ENCODE data around the gene LPO. TPM values are rescaled to one million over a fixed set of nuclear protein-coding genes. Genes with fewer than 3 reads are reported as not detected.

The LPO gene
- total RNA-seq: under 1 TPM; 0.16 to 0.19 TPM

DNA sequence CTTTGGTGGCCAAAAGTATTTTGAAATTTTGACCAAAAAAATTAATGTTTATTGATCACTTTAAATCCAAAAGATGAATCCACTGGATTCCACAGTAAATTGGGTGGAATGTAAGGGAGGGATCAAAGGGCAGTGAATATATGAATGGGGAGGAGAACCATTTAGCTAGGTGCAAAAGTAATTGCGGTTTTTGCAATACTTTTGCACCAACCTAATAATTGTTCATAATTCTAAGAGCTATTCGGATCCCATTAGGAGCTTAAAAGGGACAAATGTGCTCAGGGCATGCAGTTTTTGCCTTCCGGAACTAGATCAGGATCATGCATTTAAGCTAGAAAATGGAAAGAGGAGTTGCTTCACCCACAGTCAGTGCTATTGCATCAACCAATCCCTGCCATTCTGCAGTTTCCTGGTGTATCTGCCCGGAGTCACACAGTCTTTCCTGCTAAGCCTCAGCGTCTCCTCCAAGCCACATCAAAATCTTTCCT is at the start of gene LPO:
Gene LPO, plus strand, starts transcription at position 438 of the 488 bp plus-strand sequence. CDS start 4,396 bp downstream, outside the sequence.
- no peak within 1 kb of the TSS for H3K27ac Mint-ChIP-seq
- no peaks in the 10 kb centered on the region for H3K36me3 Mint-ChIP-seq
- DNase-seq (ENCODE audit: low spot score in 2 of 2) (no peak), ATAC-seq (no peak)
- no peaks in the 10 kb centered on the region for H3K9me3 Mint-ChIP-seq

DNA sequence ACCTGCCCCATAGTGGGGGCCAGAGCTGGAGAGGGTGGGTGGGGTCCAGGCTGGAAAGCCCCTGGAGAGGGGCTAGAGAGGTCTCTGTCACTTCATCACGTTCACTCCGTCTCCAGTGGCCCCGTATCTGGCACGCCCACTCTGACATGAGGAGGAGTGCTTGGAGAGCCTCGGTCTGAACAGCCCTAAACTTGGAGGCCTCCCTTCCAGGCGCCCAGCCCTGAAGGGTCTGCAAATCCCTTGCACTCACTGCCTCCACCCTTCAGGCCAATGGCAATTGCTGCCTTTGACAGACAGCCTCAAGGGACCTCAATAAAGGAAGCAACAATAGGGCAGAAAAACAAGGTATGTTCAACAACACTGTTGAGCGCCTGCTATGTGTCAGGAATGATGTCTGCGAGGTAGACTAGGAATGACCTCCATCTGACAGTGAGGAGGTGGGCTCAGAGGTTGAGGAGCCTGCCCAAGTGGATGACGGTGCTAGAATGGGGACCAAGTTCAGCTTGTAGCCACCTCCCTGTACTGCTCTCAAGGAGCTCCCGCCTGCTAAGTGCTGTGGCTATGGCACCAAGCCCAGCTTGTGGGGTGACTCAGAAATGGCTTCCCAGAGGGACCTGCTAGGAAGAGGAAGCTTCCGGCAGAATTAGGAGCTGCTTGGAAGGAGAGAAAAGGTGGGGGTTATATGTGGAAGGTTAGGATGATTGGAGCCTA is 48.8 kb upstream of the LPO start:
- DNase-seq (ENCODE audit: low spot score in 2 of 2): no peak
- no peak for ATAC-seq
- Mint-ChIP-seq H3K27ac (no peak overlapping the region), H3K36me3 (no peaks in the 10 kb centered on the region), H3K9me3 (no peaks in the 10 kb centered on the region)

DNA sequence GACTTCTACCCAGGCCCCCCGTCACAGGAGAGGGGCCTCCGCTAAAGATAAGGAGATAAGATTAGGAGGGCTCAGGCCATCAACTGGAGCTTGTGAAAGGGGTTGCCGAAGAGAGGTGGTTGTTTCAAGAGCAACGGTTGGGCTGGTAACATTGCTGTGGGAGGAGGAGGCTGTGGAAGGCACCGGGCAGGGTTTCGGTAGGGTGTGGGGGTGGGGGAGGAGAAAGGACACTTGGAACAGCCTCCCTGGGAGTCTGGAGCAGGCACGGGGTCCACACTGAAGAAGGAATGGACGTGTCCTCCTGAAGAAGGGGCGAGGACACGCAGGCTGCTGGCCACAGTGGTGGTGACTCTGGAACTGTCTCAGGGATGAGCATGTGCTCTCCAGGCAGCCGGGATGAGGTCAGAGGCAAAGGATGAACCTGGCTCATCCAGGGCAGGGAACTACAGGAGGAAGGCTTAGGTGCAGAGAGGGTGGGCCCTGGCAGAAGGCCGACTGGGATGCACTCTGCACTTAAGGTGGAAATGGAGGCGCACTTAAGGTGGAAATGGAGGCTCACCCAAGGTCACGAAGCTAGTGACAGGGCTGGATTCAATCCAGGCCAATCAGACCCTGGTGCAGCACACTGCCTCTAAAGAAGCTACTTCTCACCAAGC is 47.0 kb upstream of the LPO start:
- no peak overlapping the region for H3K27ac Mint-ChIP-seq
- DNase-seq (ENCODE audit: low spot score in 2 of 2): no peak
- no peaks in the 10 kb centered on the region for H3K36me3 Mint-ChIP-seq
- ATAC-seq: no peak
- no peaks in the 10 kb centered on the region for H3K9me3 Mint-ChIP-seq

DNA sequence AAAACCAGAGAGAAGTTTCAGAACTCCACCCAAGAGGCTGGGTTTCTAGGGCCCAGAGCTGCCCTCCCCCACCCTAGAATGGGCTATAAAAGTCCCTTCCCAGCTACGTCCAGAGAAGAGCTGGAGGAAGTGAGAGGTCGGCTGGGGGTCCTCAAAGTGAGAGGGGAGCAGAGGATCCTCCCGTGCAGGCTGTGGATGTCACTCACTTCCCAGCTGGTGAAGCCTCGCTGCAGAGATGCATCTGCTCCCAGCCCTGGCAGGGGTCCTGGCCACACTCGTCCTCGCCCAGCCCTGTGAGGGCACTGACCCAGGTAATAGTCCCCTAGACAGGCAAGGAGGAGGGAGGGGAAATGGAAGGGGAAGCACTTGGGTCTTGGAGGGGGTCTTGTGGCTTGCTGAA is 45.8 kb upstream of the LPO start, which contains the start of gene EPX:
Gene EPX, plus strand, starts transcription at position 115 of the 400 bp plus-strand sequence. Its CDS starts 121 bp downstream, at position 236.
- DNase-seq (ENCODE audit: low spot score in 2 of 2): no peak
- ATAC-seq: no peak
- H3K36me3 Mint-ChIP-seq: no peaks in the 10 kb centered on the region
- no peaks in the 10 kb centered on the region for H3K9me3 Mint-ChIP-seq
- H3K27ac Mint-ChIP-seq: no peak within 1 kb of the TSS

DNA sequence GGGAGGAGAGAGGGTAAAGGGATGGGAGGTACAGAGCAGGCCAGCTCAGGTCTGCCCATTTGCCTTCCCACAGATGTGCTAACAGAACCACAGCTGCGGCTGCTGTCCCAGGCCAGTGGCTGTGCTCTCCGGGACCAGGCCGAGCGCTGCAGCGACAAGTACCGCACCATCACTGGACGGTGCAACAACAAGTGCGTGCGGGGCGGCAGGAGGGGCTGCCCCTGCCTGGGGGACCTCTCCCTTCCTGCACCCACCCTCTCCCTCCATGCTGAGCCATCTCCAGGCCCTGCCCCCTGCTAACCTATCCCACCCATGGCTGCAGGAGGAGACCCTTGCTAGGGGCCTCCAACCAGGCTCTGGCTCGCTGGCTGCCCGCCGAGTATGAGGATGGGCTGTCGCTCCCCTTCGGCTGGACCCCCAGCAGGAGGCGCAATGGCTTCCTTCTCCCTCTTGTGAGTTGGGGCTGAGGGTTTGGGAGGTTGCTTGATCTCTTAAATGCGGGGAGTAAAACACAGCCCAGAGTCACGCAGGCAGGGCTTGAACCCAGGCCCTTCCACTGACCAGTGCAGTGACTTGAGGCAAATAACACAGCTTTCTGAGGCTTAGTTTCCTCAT is 44.6 kb upstream of the LPO start:
- DNase-seq (ENCODE audit: low spot score in 2 of 2) (no peak), ATAC-seq (no peak)
- Mint-ChIP-seq H3K36me3 (no peaks in the 10 kb centered on the region), H3K9me3 (no peaks in the 10 kb centered on the region), H3K27ac (no peak overlapping the region)

DNA sequence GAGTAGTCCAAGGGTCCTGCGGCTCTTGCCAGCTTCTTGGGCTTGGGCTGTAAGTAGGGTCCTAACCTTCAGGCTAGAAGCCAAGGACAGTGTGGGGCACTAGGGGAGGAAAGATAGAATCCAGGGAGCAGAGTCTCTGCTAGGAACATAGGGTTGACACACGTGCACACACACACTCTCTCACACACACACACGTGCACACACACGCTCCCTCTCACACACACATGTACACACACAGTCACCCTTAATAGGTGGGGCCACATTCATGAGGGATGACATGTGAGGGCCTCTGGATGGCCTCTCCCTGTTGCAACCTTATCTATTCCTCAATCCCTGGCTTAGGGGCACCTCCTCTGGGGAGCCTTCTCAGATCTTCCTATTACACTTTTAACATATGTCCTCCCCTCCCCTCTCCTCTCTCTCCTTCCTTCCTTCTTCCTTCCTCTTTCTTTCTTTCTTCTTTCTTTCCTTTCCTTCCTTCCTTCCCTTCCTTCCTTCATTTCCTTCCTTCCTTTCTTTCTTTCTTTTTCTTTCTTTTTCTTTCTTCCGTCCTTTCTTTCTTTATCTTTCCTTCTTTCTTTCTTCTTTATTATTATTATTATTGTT is 42.8 kb upstream of the LPO start:
- Mint-ChIP-seq H3K36me3 (no peaks in the 10 kb centered on the region), H3K27ac (peak overlapping the region in 1 of 2 donors; percentile 86), H3K9me3 (no peaks in the 10 kb centered on the region)
- ATAC-seq: no peak
- DNase-seq (ENCODE audit: low spot score in 2 of 2): no peak

DNA sequence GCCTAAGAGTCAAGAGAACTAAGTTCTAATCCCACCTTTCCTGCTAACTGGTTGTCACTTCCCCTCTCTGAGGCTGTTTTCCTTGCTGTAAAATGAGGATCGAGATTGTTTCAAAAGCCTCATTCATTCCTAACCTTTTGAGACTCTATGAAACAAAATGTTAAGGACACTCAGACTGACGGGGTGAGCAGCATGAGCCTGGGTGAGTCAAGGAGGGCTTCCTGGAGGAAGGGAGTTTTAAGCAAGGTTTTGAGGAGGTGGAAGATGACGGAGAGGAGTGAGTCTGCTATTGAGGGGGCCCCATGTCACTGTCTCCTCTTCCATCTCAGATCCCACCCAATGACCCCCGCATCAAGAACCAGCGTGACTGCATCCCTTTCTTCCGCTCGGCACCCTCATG is 41.8 kb upstream of the LPO start:
- no peak overlapping the region for H3K27ac Mint-ChIP-seq
- DNase-seq (ENCODE audit: low spot score in 2 of 2) (no peak), ATAC-seq (no peak)
- H3K36me3 Mint-ChIP-seq: no peaks in the 10 kb centered on the region
- H3K9me3 Mint-ChIP-seq: no peaks in the 10 kb centered on the region

DNA sequence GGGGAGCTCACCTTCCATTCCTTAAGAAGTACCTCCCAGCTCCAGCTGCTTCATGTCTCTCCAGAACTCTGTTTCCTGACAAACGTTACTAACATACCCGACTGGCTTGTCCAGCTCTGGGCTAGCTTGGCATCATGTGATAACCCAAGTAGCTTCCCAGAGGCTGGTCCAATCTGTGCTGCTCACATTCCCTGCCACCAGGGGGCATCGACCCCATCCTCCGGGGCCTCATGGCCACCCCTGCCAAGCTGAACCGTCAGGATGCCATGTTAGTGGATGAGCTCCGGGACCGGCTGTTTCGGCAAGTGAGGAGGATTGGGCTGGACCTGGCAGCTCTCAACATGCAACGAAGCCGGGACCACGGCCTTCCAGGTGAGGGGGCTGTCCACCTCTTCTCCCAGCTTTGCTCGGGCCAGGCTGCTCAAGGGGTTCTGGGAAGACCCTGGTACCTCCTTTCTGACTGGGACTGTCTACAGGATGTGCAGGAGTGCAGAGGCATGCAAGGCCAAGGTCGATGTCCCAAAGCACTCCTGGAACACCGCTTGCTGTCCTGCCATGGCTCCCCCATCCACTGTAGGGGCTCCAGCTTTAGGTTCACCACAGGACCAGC is 38.3 kb upstream of the LPO start:
- no peaks in the 10 kb centered on the region for H3K9me3 Mint-ChIP-seq
- H3K36me3 Mint-ChIP-seq: no peaks in the 10 kb centered on the region
- ATAC-seq (peak; percentile 77 to 85), DNase-seq (ENCODE audit: low spot score in 2 of 2) (peak in 1 of 2 donors; percentile 65)
- no peak overlapping the region for H3K27ac Mint-ChIP-seq

DNA sequence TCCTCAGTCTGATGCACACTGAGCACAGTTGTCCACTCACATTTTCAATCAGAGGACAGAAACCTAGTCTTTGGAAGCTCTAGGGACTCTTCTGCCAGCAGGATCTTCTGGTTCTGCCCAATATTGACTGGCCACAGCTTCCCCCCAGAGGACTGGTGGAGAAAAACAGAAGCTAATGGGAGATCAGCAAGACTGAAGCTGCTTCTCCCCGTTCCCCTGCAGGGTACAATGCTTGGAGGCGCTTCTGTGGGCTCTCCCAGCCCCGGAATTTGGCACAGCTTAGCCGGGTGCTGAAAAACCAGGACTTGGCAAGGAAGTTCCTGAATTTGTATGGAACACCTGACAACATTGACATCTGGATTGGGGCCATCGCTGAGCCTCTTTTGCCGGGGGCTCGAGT is 35.5 kb upstream of the LPO start:
- Mint-ChIP-seq H3K27ac (no peak overlapping the region), H3K36me3 (no peaks in the 10 kb centered on the region)

DNA sequence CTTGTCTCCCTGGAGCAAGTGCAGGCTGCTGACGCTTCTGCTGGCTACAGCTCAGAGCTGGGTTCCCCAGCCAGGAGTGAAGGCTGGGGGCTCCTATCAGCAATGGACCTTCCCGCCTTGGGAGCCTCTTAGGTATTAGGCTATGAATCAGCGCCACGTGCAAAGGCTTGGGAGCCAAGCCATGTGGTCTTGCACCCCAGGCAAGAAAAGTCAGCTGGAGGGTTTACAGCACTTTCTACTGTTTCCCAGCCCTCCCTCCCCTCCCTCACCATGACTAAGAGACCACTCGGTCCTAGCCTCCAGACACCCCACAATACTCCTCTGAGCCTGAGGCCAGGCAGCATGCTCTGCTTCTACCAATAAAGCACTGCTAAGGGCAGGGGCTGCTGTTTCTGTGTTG is 33.6 kb upstream of the LPO start:
- H3K27ac Mint-ChIP-seq: no peak overlapping the region
- ATAC-seq (no peak), DNase-seq (ENCODE audit: low spot score in 2 of 2) (no peak)
- no peaks in the 10 kb centered on the region for H3K36me3 Mint-ChIP-seq
- H3K9me3 Mint-ChIP-seq: no peaks in the 10 kb centered on the region

More for the DNA sequence above, 35.5 kb upstream of the LPO start:
- H3K9me3 Mint-ChIP-seq: no peaks in the 10 kb centered on the region
- DNase-seq (ENCODE audit: low spot score in 2 of 2): no peak
- no peak for ATAC-seq

DNA sequence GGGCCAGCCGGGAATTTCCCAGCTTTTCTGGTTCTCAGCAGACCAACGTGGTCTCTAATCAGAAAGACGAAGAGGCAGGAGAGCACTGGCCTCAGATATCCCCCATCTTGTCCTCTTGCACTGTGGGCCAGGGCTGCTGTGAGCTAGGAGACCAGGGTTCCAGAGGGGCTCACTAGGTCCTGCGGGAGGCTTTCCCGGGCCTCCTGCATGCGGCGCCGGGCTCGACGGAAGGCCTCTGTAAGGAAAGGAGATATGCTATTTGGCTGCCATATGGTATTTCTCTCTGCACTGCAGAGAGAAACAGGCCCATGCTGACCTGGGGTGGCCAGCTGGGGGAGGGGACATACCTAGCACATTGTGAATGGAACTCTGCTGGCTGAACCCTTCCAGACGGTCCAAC is 32.4 kb upstream of the LPO start:
- Mint-ChIP-seq H3K27ac (no peak overlapping the region), H3K9me3 (no peaks in the 10 kb centered on the region), H3K36me3 (no peaks in the 10 kb centered on the region)
- ATAC-seq (no peak), DNase-seq (ENCODE audit: low spot score in 2 of 2) (no peak)

DNA sequence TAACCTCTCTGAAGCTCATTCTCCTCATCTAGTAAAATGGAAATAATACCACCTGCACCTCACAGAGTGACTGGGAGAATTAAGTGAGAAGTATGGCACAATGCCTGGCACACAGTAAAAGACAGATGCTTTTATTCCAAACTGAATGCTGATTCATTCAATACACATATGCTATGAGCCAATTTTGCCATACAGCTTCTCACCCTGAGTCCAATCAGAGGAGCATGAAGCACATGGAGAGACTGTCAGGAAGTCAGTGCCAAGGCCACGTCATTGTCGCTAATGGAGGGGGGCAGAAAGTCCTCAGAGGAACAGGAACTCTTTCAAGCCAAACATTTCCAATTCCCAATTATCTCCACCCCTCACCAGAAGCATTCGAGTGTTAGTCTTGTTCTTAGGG is 30.9 kb upstream of the LPO start:
- DNase-seq (ENCODE audit: low spot score in 2 of 2): no peak
- H3K36me3 Mint-ChIP-seq: no peaks in the 10 kb centered on the region
- H3K9me3 Mint-ChIP-seq: no peaks in the 10 kb centered on the region
- H3K27ac Mint-ChIP-seq: no peak overlapping the region
- no peak for ATAC-seq

DNA sequence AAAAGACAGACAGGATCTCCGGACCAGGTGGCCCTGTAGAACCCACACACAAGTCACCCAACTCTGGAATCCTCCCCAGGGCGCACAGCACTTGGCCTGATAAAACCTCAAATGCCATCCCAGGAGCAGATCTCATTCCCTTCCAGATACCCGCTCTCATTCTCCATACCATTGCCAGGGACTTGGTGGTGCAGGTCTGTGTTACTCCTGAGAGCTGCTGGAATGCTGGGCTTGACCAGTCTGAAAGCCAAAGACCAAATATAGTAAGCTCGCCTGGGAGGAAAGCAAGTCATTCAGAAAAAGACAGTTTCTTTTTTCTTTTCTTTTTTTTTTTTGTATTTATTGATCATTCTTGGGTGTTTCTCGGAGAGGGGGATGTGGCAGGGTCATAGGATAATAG is 30.0 kb upstream of the LPO start:
- Mint-ChIP-seq H3K36me3 (no peaks in the 10 kb centered on the region), H3K9me3 (no peaks in the 10 kb centered on the region), H3K27ac (peak overlapping the region in 1 of 2 donors; percentile 40)
- ATAC-seq (no peak), DNase-seq (ENCODE audit: low spot score in 2 of 2) (no peak)

DNA sequence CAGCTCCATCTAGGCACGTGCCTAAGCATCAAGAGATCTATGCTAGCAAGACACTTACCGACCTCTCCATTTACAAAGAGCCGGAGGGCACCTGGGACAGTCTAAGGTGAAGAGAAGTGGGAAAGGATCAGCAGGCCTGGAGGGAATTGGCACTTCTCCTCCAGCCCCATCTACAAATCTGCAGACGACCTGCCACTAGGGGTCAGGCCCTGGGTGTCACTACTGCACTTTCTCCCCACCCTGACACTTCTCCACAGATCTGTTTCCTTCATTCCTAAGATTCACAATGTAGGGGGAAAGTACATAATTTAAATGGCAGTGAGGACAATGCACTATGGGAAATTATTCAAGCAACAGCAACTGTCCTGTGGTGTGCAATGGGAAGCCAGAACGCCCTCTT is 27.5 kb upstream of the LPO start:
- peak overlapping the region in 1 of 2 donors; percentile 73 for H3K27ac Mint-ChIP-seq
- DNase-seq (ENCODE audit: low spot score in 2 of 2) (no peak), ATAC-seq (no peak)
- H3K36me3 Mint-ChIP-seq: no peaks in the 10 kb centered on the region
- H3K9me3 Mint-ChIP-seq: no peaks in the 10 kb centered on the region

DNA sequence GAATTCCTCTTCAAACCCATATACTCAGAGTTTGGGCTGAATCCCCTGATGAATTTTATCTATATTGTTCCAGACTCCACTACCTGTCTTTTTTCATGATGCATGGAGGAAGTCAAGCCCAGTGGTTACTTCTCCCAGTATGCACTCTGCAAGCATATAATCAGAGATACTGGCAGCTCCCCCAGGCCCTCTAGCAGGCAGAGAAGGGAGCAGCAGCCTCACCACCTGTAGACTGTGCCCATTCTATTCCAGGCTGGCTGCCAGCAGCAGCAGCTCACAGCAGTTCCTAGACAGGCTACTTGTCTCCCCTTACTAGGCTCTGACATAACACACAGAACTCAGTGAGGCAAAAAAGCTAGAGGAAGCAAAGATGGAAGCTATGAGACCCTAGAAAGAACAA is 22.7 kb upstream of the LPO start:
- H3K9me3 Mint-ChIP-seq: no peaks in the 10 kb centered on the region
- H3K27ac Mint-ChIP-seq: no peak overlapping the region
- ATAC-seq (no peak), DNase-seq (ENCODE audit: low spot score in 2 of 2) (no peak)
- H3K36me3 Mint-ChIP-seq: peaks cover 8 to 11% of the 10 kb centered on the region in 2 donors

DNA sequence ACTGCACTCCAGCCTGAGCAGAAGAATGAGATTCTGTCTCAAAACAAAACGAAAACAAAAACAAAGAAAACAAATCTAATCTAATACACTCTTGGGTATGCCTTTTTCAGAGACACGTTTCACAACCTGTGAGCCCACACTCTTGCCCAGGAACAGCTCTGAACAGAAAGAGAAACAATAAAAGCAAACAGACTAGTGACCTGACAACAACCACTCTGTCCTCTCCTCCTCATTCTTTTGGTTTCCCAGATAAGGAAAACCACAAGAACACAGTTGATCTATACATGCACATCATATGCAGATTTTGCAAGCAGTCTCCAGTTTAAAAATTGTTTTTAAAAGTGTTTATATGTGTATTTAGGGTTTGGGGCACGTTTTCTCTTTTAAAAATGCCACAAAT is 20.6 kb upstream of the LPO start:
- Mint-ChIP-seq H3K9me3 (no peaks in the 10 kb centered on the region), H3K36me3 (peaks cover 8 to 11% of the 10 kb centered on the region in 2 donors), H3K27ac (no peak overlapping the region)
- ATAC-seq: no peak
- no peak for DNase-seq (ENCODE audit: low spot score in 2 of 2)
